ENCODE data around the gene ZNRF2.
"Not testable (repeated sequence)": the region's sequence is repeated elsewhere in the genome, so short reads cannot be mapped to it uniquely, and the experiment has no call there.

The ZNRF2 gene

DNA sequence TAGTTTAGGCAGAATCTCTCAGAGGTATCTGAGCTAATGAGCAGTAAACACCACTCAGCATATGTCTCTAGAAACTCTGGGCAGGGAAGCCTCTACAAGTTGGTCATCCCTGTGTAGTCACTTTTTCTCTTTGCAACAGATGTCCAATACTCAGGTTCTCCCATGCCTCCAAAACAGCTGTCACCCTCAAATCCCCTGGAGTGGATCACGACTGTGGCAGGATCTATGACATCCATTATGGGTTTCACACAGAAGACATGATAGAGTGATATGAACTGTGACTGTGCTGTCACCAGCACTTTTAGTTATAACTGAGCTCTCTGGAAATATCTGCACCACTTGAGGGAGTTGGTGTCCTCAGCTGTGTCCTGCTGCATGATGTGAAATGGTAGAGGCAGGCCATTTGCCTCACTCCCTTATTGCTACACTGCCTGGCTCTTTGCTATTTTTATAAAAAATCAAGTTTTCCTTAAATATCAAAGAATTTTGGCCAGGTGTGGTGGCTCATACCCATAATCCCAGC lies 24.1 kb upstream of the ZNRF2 start:
- no peak for DNase-seq (ENCODE audit: low read depth, low spot score)

DNA sequence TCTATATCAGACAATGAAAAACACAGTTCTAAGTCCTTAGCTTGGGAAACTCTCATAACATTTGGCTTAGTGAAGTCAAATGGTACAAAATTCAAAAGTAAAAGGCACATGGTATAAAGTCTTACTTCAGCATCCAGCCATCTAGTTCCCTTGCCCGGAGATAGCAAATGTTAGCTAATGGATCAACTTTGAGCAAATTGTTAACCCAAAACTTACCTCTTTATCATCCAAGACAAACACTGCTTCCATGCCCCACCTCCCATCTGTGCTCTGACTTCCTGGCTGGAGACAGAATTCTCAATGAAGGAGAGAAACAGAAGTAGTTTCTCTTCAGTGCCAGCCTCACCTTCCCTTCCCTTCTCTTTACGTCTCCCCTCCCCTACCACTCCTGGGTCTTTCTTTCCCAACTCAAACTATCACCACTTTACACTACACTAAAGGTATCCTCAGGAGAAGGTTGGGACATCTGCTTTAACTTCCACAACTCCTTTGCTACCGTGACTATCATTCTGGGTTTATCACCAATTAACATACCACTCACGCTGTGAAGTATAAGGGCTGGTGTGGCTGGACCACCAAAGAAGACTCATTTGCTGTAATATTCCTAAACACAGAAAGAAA lies 21.2 kb upstream of the ZNRF2 start:
- no peak for DNase-seq (ENCODE audit: low read depth, low spot score)

DNA sequence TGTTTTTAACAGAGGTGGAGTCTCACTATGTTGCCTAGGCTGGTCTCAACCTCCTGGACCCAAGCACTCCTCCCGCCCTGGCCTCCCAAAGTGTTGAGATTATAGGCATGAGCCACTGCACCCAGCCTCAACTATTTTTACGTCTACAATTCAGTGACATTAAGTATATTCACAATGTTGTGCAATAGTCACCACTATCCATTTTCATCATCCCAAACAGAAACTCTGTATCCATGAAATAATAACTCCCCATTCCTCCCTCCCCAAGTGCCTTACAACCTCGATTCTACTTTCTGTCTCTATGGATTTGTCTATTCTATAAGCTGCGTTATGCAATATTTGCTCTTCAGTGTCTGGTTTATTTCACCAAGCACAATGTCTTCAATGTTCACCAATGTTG lies 20.3 kb upstream of the ZNRF2 start:
- DNase-seq (ENCODE audit: low read depth, low spot score), result no peak

DNA sequence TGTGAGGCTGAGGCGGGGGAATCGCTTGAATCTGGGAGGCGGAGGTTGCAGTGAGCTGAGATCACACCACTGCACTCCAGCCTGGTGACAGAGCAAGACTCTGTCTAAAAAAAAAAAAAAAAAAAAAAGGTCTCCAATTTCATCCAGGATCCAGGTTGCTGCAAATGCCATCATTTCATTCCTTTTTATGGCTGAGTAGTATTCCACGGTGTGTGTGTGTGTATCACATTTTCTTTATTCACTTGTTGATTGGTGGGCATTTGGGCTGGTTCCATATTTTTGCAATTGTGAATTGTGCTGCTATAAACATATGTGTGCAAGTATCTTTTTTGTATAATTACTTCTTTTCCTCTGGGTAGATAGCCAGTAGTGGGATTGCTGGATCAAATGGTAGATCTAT lies 19.2 kb upstream of the ZNRF2 start:
- DNase-seq (ENCODE audit: low read depth, low spot score), result not testable (repeated sequence)

- no peak for DNase-seq (ENCODE audit: low read depth, low spot score)
These were observed 17.7 kb upstream of the ZNRF2 start for GRCh38 chr7:30266686-30267085.

- no peak for DNase-seq (ENCODE audit: low read depth, low spot score)
These were observed 15.8 kb upstream of the ZNRF2 start for GRCh38 chr7:30268586-30268985.

- DNase-seq (ENCODE audit: low read depth, low spot score), result no peak
These were observed 14.9 kb upstream of the ZNRF2 start for GRCh38 chr7:30269490-30269889.

DNA sequence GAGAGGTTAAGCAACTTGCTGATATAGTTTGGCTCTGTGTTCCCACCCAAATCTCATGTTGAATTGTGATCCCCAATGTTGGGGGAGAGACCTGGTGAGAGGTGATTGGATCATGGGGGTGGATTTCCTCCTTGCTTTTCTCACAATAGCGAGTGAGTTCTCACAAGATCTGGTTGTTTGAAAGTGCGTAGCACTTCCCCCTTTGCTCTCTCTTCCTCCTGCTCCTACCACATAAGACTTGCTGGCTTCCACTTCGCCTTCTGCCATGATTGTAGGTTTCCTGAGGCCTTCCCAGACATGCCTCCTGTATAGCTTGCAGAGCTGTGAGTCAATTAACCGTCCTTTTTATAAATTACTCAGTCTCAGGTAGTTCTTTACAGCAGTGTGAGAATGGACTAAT lies 13.5 kb upstream of the ZNRF2 start:
- DNase-seq (ENCODE audit: low read depth, low spot score), result no peak

- DNase-seq (ENCODE audit: low read depth, low spot score), result no peak
These were observed 12.3 kb upstream of the ZNRF2 start for GRCh38 chr7:30272126-30272525.

DNA sequence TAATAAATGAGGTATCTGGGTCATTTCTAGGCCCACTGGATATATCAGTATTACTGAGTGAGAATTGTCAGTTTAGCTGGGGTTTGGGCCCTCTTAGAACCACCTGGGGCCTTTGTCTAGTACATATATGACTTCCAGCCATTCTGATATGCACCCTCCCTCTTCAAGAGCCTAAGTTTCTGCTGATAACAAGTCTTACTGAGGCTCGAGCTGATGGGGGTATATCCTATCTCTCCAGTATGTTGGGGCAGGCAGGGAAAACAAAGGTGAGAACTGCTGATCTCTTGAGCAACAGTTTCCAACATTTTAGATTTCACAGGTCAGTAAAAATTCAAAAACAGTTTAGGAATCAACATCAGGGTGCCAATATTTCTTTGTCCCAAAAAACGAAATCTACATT lies 10.8 kb upstream of the ZNRF2 start:
- DNase-seq (ENCODE audit: low read depth, low spot score), result no peak

- no peak for DNase-seq (ENCODE audit: low read depth, low spot score)
These were observed 9.8 kb upstream of the ZNRF2 start for GRCh38 chr7:30274641-30275040.

GRCh38 chr7:30276203-30276900 lies 8.0 kb upstream of the ZNRF2 start:
- DNase-seq (ENCODE audit: low read depth, low spot score), result peak; percentile 71

- no peak for DNase-seq (ENCODE audit: low read depth, low spot score)
These were observed 6.0 kb upstream of the ZNRF2 start for GRCh38 chr7:30278376-30278775.

DNA sequence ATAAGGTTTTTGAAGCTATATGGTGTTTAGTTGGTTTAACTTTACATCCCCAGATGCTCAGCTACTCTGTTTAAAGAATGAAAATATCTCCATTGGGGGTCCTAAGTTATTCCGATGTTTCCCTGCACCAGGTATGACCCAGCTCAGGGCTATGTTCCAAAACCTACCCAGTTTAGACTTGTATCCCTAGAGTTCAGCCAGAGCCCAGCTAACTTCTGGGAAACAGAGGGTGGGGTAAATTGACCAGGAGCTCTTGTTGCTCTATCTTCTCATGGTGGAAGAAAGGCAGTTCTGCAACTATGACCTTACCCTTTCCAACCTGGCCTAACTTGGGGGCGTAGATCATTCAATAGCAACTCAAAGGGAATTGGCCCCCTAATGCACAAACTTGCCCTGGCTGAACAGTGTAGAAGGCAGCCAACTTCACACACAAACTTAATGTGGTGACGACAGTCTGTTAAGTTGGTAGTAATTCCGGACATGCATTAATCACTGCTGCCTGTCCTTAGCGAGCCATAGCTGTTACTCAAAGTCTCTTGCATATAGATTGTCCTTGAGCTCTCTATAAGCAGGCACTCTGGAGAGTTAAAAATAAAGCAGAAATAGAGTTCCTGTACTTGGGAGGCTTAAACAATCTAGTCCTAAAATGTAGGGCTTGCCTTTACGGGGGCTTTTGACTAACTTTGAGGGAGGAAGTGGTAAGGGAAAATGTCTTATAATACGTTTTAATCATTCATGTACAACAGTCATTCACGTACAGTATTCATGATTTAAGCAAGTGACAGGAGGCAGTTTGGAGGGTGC lies 5.3 kb upstream of the ZNRF2 start:
- DNase-seq (ENCODE audit: low read depth, low spot score), result no peak

- no peak for DNase-seq (ENCODE audit: low read depth, low spot score)
These were observed 4.8 kb upstream of the ZNRF2 start for GRCh38 chr7:30279653-30279904.

DNA sequence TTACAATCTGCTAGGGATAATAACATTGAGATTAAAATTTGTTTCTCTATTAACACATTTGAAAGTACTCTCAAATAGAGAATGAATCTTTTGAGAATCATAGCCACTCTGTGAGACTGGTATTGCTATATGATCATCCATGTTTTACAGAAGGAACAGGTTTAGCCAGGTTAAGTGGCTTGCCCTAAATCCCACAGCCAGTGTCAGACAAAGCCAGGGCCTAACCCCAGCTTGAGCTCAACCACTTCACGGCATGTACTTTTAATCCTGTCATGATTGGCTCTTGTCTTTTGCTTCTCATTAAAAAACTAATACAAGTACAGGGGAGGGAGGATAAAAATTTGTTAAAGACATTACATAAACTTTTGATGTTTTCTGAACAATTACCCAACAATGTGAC lies 3.8 kb upstream of the ZNRF2 start:
- DNase-seq (ENCODE audit: low read depth, low spot score), result no peak

- no peak for DNase-seq (ENCODE audit: low read depth, low spot score)
These were observed 3.1 kb upstream of the ZNRF2 start for GRCh38 chr7:30281263-30281662.

- no peak for DNase-seq (ENCODE audit: low read depth, low spot score)
These were observed 2.6 kb upstream of the ZNRF2 start for GRCh38 chr7:30281791-30282190.

DNA sequence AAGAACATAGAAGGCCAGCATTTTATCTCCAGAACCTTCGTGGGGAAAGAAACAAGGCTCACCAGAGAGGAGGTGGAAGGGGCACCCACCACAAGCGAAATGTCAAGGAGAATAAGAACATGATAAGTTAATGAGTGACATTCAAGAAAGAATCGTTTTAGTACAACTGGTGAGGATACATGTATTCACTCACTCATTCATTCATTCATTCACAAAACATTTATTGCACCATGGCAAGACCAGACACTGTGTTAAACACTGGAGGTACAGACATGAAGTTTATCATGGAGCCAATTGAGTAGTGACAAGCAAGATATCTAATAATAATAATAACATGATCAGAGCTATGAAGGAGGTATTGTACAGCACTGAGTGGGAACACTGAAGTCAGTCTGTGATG lies 1.7 kb upstream of the ZNRF2 start:
- DNase-seq (ENCODE audit: low read depth, low spot score), result no peak

GRCh38 chr7:30285067-30285535 lies 704 bp downstream of the ZNRF2 start:
- DNase-seq (ENCODE audit: low read depth, low spot score), result peak; percentile 74

- peak; percentile 66 for DNase-seq (ENCODE audit: low read depth, low spot score)
These were observed 1.3 kb downstream of the ZNRF2 start for GRCh38 chr7:30285536-30286284.

DNA sequence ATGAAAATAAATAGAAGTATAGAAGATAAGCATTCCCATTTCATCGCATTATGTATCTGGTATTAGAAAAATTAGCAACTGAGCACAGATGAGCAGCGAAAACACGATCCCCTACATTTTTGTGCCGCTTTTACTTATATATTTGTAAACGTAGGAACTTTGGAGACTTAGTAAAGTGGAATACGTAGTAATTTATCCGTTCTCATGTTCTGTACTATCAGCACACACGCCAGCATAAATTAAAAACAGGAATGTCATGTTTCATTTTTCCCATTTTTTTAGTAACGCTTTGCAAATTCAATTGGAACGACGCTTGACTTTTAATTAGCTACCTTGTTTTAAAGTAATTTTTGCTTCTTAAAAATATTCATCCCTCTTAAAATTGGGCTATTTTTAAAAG lies 2.4 kb downstream of the ZNRF2 start:
- DNase-seq (ENCODE audit: low read depth, low spot score), result no peak

All from astrocyte of the hippocampus (primary cell).